Measurements from ENCODE around the gene HAUS2. TPM values are rescaled to one million over a fixed set of nuclear protein-coding genes. Genes with fewer than 3 reads are reported as not detected.

The HAUS2 gene
- total RNA-seq, 1 experiment from 2014 or later: 42.4 TPM

GRCh38 chr15:42528970-42529369 lies 19.7 kb upstream of the HAUS2 start:
- in situ Hi-C loops (cut with HindIII; ENCODE audit: low pct_unique_long_range_greater_than_20kb, low sequenced_read_pairs): no loop called here
- TF ChIP-seq, protein P1, sequence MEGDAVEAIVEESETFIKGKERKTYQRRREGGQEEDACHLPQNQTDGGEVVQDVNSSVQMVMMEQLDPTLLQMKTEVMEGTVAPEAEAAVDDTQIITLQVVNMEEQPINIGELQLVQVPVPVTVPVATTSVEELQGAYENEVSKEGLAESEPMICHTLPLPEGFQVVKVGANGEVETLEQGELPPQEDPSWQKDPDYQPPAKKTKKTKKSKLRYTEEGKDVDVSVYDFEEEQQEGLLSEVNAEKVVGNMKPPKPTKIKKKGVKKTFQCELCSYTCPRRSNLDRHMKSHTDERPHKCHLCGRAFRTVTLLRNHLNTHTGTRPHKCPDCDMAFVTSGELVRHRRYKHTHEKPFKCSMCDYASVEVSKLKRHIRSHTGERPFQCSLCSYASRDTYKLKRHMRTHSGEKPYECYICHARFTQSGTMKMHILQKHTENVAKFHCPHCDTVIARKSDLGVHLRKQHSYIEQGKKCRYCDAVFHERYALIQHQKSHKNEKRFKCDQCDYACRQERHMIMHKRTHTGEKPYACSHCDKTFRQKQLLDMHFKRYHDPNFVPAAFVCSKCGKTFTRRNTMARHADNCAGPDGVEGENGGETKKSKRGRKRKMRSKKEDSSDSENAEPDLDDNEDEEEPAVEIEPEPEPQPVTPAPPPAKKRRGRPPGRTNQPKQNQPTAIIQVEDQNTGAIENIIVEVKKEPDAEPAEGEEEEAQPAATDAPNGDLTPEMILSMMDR (IDR thresholded peaks at IDR 0.05): no peak
- no peak for TF ChIP-seq REST (IDR thresholded peaks at IDR 0.05; ENCODE audit: insufficient read depth in 1 of 2, low read depth in 2 of 2, low read length in 1 of 2)
- TF ChIP-seq SIN3A (IDR thresholded peaks at IDR 0.05; ENCODE audit: borderline replicate concordance, insufficient read depth, low read depth, low read length): no peak
- BruUV-seq (replicated peaks): no TSS peak

DNA sequence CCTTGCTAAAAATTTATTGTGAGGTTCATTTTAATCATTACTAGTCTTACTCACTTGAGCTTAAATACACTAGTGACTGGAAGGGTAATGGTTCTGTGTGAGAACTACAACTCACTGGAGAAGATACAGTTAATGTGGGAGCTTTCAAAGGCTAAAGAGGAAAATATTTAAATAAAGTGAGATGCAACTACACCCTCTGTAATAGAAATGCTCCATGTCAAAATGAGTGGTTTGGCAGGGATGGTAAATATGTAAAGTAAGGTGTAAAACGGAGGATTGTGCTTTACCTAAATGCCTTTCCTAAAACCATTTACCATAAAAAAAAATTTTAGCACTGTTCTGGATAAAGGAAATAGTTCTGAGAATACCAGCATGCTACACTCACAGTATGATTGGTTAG lies 15.4 kb upstream of the HAUS2 start:
- ChIA-PET CTCF (no interaction called here), POLR2A (no interaction called here)
- Histone ChIP-seq H3K27me3 (ENCODE audit: control insufficient read depth, insufficient read depth, low read length) (no peaks in the 10 kb centered on the region), H3K4me3 (ENCODE audit: low read depth in 2 of 2, low read length in 2 of 2) (no peak overlapping the region), H3K4me1 (ENCODE audit: control insufficient read depth, insufficient read depth, low read length) (no peaks in the 10 kb centered on the region), H3K36me3 (ENCODE audit: control insufficient read depth, insufficient read depth, low read length) (peaks cover 5% of the 10 kb centered on the region; the same call in 1 of the 2 replicates), H3K27ac (ENCODE audit: low read length) (no peak overlapping the region), H3K9me3 (ENCODE audit: control insufficient read depth, insufficient read depth, low read depth, low read length) (no peaks in the 10 kb centered on the region)
- intact Hi-C loops (cut with micrococcal nuclease; ENCODE audit: unreplicated experiment): no loop called here
- no peak for ATAC-seq
- BruUV-seq (replicated peaks): no TSS peak
- in situ Hi-C loops (cut with HindIII; ENCODE audit: low pct_unique_long_range_greater_than_20kb, low sequenced_read_pairs): no loop called here
- TF ChIP-seq POLR2AphosphoS5 (IDR thresholded peaks at IDR 0.05; ENCODE audit: low read depth, low read length): no peak
- TF ChIP-seq TCF7L2 (IDR thresholded peaks at IDR 0.05; ENCODE audit: low read depth, low read length): no peak
- no peak for TF ChIP-seq REST (IDR thresholded peaks at IDR 0.05; ENCODE audit: insufficient read depth in 1 of 2, low read depth in 2 of 2, low read length in 1 of 2)
- no peak for TF ChIP-seq SIN3A (IDR thresholded peaks at IDR 0.05; ENCODE audit: borderline replicate concordance, insufficient read depth, low read depth, low read length)
- TF ChIP-seq, protein P1 (IDR thresholded peaks at IDR 0.05): no peak
- DNase-seq (ENCODE audit: low read depth, low spot score): no peak

More at GRCh38 chr15:42528970-42529369, 19.7 kb upstream of the HAUS2 start:
- no peaks in the 10 kb centered on the region for H3K9me3 ChIP-seq (ENCODE audit: control insufficient read depth, insufficient read depth, low read depth, low read length)
- ATAC-seq (no peak), DNase-seq (ENCODE audit: low read depth, low spot score) (no peak)
- CTCF ChIA-PET: no interaction called here
- intact Hi-C loops (cut with micrococcal nuclease; ENCODE audit: unreplicated experiment): no loop called here
- POLR2A ChIA-PET: no interaction called here
- no peaks in the 10 kb centered on the region for H3K4me1 ChIP-seq (ENCODE audit: control insufficient read depth, insufficient read depth, low read length)
- H3K4me3 ChIP-seq (ENCODE audit: low read depth in 2 of 2, low read length in 2 of 2): no peak overlapping the region
- no peak overlapping the region for H3K27ac ChIP-seq (ENCODE audit: low read length)
- no peaks in the 10 kb centered on the region for H3K27me3 ChIP-seq (ENCODE audit: control insufficient read depth, insufficient read depth, low read length)
- H3K36me3 ChIP-seq (ENCODE audit: control insufficient read depth, insufficient read depth, low read length): peaks cover 8% of the 10 kb centered on the region; the same call in 1 of the 2 replicates

Data from Panc1 (cell line).